ENCODE measurements around the gene SPATA6.
"Not testable (repeated sequence)": the region's sequence is repeated elsewhere in the genome, so short reads cannot be mapped to it uniquely, and the experiment has no call there.

Gene SPATA6

DNA sequence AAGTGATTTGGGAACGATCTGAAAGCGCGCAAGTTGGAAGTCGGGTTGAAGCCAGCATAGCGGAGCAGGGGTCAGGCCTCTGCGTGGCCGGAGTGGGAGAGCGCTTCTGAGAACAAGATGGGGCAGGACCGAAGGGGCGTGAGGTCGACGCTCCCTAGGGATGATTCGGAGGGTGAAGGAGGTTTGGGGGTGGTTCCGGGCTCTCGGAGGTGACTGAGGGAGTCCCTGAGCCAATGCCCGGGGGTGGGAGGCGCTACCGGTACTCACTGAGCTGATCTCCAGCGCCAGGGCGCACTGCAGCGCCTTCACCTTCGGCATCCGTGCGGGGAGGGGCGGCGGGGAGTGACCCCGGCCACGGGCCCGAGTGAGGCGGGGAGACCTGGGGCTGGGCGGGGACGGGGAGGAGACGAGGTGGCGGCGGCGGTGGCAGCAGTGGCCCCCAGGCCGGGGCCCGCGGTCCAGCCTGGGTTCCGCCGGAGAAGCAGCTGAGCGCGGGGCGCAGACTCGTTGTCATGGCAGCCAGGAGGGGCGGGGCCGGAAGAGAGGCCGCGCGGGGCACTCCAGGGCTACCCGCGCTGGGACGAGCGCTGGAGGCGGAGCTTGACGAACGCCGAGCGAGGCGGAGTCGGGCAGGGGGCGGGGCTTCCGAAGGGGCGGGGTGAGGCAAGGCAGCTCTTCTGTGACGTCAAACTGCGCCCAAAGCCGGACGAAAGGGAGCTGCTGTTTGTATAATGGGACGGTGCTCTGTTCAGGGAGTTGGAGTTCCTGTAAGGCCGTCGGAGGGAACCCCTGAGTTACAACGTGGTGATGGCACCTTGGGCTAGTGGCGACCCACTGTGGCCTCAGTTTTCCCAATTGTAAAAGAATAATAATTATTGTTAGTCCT is at the start of gene SPATA6:
TSS of gene SPATA6 (minus strand) at position 514 of the 886 bp plus-strand sequence. CDS start at position 318, 196 bp downstream.
- peak; percentile 97 for DNase-seq

DNA sequence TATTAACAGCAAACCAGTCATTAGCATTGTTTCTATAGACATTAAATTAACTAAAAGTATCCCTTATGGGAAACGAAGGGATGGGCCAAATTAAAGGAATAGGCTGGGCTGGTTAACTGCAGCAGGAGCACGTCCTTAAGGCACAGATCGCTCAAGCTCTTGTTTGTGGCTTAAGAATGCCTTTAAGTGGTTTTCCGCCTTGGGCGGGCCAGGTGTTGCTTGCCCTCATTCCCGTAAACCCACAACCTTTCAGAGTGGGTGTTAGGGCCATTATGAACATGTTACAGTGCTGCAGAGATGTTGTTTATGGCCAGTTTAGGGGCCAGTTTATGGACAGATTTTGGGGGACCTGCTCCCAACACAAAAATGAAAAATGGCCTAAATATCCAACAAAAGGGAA is 47.9 kb upstream of the SPATA6 start:
- not testable (repeated sequence) for DNase-seq

DNA sequence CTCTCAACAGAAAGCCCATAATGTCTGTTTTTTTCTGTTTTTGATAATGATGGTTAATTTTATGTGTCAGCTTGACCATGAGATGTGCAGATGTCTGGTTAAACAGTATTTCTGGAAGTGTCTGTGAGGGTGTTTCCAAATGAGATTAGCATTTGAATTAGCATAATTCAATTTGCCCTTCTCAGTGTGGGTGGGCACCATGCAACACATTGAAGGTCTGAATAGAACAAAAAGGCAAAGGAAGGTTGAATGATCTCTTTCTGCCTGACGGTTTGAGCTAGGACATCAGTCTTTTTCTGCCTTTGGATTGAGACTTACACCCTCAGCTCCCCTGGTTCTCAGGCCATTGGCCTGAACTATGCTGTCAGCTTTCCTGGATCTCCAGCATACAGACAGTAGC is 34.9 kb upstream of the SPATA6 start:
- no peak for DNase-seq

DNA sequence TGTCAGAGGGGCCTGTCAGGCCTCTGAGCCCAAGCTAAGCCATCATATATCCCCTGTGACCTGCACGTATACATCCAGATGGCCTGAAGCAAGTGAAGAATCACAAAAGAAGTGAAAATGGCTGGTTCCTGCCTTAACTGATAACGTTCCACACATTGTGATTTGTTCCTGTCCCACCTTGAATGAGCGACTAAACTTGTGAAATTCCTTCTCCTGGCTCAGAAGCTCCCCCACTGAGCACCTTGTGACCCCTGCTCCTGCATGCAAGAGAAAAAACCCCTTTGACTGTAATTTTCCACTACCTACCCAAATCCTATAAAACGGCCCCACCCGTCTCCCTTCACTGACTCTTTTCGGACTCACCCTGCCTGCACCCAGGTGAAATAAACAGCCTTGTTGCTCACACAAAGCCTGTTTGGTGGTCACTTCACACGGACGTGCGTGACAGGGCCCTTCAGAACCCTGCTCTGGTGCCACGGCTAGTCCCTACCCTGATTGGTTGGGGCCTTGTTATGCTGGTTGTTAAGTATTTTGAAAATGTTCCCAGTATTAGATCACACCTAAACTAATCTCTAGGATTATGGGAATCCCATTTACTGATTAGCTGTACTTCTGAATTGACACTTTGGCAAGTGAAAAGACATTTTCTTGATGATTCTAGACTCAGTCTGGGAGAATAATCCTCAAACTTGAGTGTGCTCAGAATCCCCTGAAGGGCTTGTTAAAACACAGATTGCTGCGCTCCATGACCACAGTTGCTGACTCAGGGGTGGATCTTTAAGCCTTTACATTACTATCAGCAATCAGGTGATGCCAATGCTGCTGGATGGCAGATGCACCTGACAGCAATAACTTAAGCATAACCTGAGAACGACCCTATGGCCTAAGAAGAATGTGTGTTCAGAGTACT is 28.8 kb upstream of the SPATA6 start:
- no peak for DNase-seq

DNA sequence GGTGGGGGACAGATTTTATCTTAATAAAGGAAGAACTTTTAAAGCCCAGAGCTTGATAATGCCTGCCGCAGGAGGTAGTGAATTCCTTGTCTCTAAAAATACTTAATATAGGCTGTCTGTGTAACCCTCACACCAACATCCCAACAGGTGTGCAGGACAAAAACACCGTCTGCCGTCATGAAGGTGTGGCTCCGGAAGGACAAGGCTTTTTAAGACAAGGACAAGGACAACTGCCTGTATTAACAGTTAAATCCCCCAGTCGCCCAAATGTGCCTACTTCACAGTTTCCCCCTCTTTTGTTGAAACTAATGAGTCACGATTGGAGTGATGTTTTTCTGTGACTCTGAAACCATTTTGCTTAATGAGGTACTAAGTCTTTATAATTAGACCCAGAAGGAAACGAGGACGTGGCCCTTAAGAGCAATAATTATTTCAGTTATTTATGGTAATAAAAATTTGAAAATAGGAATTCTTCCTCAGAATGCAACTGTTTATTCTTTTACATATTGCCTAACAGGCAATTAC is 27.3 kb upstream of the SPATA6 start:
- DNase-seq: no peak

DNA sequence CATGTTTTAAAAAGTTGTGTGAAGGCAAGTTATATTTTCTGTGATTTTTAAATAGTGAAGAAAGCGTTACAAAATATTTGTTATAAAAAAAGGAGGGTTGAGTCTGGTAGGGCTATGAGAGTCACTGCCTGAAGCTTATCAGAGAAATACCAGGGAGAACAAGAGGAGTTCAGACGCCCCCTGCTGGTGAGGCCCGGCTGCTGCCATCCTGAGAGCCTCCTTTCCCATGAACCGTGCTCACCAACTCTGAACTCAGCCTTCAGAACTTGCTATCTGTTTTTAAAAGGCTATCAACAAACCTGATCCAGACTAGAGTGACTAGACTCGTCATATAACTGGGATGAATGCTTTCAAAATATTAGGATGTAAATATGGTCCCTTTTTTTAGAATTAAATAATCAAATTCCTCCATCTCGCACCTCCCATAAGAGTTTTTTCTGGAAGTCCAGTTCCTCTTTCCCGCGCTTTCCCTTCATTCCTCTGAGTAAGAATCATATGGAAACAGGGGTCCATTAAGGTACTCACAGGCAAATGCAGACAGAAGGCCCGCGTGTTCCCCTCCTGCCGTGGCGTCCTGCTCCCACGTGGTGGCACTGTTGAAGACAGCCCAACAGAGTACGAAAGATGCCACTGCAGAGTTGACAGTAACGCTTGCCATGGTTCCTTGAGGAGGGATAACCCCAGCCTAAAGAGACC is 26.2 kb upstream of the SPATA6 start:
- DNase-seq: peak; percentile 84

DNA sequence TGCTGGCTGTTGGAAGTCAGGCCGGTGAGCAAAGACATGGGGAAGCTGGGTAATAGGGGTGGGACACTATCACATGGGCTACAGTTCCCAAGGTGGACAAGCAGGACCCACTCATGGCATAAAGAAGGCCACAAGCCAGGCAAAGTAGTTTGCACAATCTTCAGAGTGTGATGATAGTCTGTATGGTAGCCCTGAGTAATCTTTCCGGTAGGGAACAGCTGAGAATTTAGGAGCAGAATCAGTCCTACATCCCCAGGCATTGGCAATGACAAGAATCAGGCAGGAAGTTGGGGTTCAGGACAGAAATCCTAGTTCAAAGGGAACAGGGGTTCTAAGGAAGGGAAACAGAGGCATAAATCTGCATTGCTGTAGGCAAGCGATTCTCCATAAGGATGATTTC is 23.9 kb upstream of the SPATA6 start:
- DNase-seq: no peak

DNA sequence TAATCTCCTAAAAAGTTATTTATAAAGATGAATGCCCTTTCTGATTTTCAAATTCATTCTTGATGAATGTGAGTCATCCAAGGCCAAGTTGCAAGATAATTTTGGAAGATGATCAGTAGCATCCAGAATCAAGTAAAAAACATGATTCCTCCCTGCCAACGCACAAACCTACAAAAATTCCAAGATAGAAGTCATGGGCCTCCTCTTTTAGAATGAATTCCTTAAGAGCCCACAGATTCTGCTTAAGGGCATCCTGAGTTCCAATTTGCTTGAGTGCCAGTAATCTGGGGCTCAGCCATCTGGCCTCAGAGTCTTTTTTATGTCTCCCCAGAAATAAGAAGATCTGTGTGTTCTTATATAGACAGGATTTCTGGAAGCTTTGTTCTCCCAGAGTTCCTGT is 23.2 kb upstream of the SPATA6 start:
- DNase-seq: no peak

DNA sequence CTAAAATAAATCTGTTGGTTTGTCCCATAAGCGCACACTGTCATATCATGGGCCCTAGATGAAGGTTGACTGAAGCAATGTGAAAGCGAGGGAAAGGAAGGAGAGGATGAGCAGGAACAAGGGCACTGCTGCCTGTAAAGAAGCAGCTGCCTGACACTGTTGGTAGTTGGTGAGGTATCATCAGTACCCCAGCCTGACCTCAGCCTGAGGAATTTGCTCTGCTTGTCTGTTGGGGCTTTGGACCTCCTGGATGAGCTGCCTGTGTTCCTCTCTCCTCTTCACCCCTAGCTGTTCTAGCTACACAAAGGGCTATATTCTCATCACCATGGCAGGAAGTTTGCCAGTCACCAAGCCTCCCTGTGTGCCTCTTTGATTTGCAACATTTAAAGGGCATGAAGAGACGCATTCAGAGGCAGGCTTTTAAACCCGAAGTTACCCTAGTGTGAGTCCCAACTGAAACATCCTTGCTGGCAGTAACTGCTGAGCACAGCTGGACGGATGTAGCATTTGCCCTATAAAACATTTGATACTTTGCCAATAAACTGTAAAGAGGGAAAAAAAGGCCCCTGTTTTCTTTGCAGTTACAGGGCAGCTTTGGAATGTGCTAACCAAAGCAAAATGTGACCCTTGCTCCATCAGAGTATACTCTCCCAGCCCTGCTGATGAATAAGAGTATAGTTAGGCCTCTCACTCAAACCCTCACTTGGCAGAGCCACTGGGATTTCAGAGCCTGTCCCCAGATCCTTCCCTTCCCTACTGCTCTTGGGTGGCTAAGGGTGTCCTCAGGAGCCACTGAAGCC is 22.2 kb upstream of the SPATA6 start:
- DNase-seq: no peak

DNA sequence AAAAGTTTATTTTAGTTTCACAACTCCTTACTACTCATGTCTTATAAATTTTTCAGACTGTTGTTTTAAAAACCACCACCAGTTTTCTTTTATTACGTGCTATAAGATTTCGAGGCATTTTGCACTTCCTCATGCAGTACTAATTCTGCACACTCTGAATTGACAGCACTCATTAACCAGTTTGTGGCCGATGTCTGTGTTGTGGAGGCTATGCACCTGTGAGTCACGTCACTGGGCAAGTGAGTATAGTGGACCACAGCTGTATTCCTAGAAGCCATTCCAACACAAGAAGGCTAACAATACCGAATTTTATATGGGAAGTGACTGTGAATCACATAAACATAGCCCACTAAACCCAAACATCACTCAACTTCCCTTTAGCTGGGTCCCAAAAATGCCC is 21.0 kb upstream of the SPATA6 start:
- DNase-seq: no peak

DNA sequence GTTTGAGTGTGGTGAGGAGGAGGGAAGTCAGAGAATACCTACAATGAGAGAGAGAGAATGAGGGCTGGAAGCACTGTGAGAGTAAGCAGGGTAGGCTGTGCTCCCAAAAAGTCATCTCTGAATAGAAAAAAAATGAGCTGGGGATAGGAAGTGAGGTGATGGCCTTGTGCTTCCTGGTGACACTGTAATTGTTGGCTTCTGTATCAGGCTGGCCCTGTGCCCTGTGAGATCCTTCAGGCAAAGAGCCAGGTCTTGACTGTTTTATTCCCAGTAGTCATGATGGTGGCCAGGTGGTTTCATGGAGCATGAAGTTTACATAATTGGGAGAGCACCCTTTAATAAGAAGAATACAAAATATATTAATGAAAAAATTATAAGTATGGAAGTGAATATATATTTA is 20.4 kb upstream of the SPATA6 start:
- peak; percentile 16 for DNase-seq

DNA sequence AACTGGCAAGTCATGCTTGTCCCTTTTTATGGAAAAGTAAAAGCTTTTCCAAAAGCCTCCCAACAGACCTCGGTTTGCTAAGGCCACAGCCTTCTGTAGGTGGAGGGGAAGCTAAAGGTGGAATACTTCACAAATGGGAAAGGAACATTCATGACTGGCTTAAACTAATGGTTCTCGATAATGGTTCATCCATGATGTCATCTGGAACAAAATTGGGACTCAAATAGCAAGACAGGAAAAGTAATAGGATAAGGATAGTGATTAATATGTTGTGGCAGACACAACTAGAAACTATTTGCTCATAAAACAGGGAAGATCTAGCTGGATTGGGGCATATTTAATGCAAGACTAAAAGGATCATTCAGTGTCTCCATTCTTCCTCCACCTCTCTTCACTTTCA is 16.7 kb upstream of the SPATA6 start:
- DNase-seq: no peak

DNA sequence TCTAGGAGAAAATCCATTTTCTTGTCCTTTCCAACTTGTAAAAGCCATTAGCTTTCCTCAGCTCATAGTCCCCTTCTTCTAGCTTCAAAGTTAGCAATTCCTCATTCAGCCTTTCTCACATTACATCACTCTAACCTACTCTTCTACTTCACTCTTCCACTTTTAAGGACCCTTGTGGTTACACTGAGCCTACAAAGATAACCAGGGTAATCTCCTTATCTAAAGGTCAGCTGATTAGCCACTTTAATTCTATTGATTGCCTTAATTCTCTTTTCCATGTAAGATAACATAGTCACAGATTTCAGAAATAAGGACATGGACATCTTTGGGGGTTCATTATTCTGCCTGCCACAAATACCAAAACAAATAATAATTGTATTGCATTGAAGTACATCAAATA is 8.5 kb upstream of the SPATA6 start:
- no peak for DNase-seq

DNA sequence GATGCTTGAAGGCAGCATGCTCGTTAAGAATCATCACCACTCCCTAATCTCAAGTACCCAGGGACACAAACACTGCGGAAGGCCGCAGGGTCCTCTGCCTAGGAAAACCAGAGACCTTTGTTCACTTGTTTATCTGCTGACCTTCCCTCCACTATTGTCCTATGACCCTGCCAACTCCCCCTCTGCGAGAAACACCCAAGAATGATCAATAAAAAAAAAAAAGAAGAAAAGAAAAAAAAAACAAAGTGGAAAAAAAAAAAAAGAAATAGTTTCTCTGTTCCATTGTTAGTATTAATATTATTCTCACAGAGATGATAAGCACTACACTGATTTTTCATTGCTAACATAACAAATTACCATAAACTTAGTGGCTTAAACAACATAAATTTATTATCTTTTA is 8.0 kb upstream of the SPATA6 start:
- DNase-seq: not testable (repeated sequence)

DNA sequence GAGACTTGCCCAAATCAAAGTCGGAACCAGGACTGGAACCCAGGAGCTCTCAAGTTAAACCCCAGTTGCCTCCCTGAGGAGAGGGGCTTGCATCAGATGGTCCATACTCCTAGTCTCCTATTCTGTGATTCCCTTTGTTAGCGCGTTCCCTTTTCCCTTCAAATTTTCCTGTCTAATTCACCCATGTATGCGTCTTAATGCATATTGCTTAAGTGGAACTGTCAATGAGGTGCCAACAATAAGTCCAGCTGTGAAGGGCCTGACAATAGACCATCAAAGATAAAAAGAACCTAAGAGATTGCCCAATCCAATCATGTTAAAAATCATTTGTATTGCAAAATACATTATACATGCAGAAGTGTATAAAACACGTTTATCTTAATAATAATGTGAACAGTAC is 634 bp upstream of the SPATA6 start:
- DNase-seq: no peak

DNA sequence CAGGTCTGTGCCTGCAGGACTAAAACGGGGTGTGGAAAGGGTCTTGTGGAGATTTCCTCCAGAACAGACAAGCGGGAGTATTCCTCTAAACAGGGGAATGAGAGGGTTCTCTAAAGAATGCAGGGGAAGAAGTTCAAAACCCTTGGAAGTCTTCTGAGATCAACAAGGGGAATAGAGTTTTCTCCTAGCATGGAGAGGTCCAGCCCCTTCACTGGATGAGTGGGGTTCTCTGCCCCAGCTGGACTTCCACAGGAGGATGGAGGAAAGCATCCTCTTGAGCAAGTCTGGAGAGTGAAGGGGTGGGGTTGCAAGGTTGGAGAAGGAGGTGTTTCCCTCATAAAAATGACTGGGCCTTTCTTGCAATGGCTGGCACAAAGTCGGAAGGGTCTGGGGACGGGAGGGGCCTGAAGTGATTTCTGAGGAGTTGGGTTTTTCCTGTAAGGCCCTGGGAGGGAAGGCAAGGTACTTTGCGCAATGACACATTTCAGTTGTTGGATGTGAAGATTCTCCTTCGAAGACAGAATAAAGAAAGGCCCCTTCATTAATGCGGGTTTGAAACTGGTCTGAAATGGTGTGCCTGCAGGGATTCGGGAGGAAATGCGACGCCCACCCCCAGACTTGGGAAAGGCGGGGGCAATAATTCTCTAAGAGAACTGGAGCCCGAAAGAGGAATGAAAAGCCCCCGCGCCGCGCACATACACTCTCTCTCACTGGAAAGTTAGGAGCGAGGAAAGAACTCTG is 884 bp downstream of the SPATA6 start:
- no peak for DNase-seq

DNA sequence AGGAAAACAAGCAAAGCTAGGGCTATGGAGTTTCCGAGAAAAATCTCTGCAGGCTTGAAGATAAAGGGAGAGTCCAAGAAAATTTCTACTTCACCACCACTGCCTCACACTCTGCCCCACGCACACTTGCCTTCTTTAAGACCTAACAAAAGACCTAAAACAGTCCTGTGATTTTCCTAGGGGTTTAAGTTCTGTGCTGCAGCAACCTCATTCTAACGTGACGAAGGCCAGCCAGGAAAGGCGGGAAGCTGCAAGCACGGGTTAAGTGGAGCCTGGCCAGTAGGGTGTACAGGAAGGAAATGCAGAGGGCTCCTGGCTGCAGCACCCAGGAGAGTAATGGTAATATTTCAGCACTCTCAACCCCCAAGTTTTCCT is 1.5 kb downstream of the SPATA6 start:
- DNase-seq: no peak

DNA sequence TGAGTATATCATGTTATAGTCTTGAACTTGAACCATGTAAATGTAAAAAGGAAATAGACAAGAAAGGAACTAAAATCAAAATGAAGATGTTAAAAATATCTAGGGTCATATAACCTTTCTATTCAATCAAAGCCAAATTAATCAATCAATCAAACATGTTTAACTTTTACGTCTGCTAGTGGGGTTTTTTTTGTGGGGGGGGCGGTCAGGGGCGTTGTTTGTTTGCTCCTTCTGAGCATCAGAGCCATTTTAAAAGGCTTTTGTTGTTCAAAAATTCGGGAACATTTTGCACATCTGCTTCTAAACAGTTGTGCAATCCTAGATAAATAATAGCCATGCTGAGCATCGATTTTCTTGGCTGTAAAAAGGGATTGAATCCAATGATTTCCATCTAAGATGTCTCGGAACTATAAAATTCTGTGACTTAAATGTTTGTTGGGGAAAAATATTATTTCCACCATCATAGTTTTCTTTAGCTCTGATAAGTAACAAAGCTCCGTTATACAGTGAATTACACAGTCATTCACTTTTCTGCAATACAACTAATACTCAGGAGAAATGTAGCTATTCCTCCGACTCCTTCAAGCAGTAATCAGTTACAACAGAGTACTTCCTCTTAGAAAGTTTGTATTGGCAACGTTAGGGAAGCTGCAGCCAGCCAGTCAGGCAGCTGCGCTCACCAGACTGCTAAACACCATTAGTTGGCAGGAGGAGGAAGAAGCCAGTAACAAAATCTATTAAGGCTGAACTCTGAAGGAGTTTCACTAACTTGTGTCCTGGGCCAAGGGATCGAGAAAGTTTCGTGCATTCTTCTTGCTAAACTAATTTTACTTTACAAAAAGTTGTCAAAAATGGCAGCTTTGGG is 2.2 kb downstream of the SPATA6 start:
- no peak for DNase-seq

DNA sequence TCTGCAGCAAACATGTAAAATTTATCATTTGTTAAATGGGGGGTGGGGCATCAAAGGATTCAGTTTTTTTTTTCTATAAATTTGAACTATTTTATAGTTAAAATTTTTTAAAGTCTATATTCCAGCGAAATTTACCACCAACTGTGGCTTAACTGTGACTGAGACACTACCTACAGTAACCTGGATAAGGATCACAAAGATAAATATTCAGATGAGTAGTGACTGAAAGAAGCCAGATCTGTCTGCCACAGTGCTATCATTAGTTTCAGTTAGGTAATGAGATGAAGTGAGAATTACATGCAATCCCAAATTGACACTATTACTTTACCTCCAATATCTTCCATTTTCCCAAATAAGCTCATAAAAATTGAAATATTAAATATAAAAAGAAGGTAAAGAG is 5.4 kb downstream of the SPATA6 start:
- no peak for DNase-seq

DNA sequence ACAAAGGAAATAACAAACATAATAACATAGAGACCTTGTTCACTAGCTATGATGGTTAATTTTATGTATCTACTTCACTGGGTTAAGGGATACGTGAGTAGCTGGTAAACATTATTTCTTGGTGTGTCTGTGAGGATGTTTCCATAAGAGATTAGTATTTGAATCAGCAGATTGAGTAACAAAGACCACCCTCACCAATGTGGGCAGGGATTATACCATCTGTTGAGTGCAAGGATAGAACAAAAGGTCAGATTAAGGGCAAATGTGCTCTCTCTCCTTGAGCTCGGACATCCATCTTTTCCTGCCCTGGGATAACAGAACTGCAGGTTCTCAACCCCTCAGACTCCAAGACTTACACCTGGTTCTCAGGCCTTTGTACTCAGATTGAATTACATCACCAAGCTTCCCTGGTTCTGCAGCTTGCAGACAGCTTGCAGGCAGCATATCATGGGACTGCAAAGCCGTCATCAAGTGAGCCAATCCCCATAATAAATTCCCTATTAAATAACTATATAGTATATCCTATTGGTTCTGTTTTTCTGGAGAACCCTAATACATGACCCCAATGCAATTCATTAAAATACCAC is 9.2 kb downstream of the SPATA6 start:
- DNase-seq: no peak
